Posterior cingulate gyrus (tissue), 11 donors: ENCODE results near the gene TMEM45B.
"Not testable (repeated sequence)": the region's sequence is repeated elsewhere in the genome, so short reads cannot be mapped to it uniquely, and the experiment has no call there.

Source experiments
- DNase-seq, 10 donors: peaks; one replicate each; pipeline versions ENCODE4 v3.0.0 to v3.0.0-alpha.2; 2020 to 2021; ENCODE audit warnings: mixed read lengths in 3 of 10
- intact Hi-C: fragments of 100-400 bp; cut with DNase I; formaldehyde crosslinking; loops from one replicate; pipeline ENCODE4 v1.15.1; 2023

The TMEM45B gene

GRCh38 chr11:129815596-129816461, at the start of gene TMEM45B:
Gene TMEM45B, plus strand, starts transcription at chr11:129815848. Its CDS starts 36,635 bp downstream, at chr11:129852483.
- intact Hi-C loops, result no loop called here
- DNase-seq, result no peak

- intact Hi-C loops, result no loop called here
- no peak for DNase-seq
These were observed 48.6 kb upstream of the TMEM45B start for GRCh38 chr11:129766898-129767604.

DNA sequence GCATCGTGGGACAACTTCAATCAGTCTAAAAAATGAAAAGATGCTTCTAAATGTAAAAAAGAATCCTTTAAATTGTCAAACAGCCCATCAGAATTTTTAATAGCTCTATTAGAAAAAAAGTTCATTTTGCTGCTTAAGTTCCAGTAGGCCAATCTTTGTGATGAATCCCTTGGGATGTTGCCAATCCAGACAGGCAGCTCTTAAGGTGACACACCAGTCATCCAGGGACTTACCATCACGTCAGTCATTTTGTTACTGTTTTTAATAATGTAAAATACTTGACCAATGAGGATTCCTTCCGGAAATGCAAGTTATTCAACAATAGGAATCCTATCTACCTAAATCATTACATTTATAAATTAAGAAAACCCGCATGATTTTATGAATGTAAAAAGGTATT, 47.8 kb upstream of the TMEM45B start:
- intact Hi-C loops, result no loop called here
- no peak for DNase-seq

- intact Hi-C loops, result no loop called here
- DNase-seq, result no peak
These were observed 47.3 kb upstream of the TMEM45B start for GRCh38 chr11:129768356-129768755.

GRCh38 chr11:129769059-129769458, 46.6 kb upstream of the TMEM45B start:
- no peak for DNase-seq
- intact Hi-C loops, result no loop called here

- intact Hi-C loops, result no loop called here
These were observed 44.7 kb upstream of the TMEM45B start for GRCh38 chr11:129770993-129771392.

GRCh38 chr11:129771456-129771855, 44.2 kb upstream of the TMEM45B start:
- intact Hi-C loops, DNase-seq: not testable (repeated sequence)

More at GRCh38 chr11:129770993-129771392, 44.7 kb upstream of the TMEM45B start:
- no peak for DNase-seq

GRCh38 chr11:129778877-129779276, 36.8 kb upstream of the TMEM45B start:
- intact Hi-C loops, result no loop called here
- DNase-seq, result no peak

DNA sequence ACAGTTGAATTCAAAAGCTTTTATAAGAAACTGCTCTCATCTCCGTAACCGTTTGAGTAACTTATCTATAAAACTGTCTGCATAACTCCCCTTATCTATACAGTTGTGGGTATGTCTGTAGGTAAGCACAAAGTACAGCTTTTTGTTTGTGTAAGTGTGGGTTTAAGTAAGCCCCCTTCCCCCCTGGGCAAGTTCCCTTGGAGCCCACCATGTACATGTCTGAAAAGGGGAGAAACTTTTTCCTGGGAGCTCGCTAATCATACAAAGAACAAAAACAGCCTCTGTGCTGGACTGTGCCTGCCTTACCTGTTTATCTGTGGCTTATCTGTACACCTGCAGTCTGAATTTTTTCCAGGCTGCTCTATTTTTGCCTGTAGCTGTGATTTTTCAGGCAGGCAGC, 36.3 kb upstream of the TMEM45B start:
- intact Hi-C loops, result no loop called here
- no peak for DNase-seq

- no peak for DNase-seq
- intact Hi-C loops, result no loop called here
These were observed 30.1 kb upstream of the TMEM45B start for GRCh38 chr11:129785383-129786111.

GRCh38 chr11:129786112-129786416, 29.6 kb upstream of the TMEM45B start:
- DNase-seq, intact Hi-C loops: not testable (repeated sequence)

DNA sequence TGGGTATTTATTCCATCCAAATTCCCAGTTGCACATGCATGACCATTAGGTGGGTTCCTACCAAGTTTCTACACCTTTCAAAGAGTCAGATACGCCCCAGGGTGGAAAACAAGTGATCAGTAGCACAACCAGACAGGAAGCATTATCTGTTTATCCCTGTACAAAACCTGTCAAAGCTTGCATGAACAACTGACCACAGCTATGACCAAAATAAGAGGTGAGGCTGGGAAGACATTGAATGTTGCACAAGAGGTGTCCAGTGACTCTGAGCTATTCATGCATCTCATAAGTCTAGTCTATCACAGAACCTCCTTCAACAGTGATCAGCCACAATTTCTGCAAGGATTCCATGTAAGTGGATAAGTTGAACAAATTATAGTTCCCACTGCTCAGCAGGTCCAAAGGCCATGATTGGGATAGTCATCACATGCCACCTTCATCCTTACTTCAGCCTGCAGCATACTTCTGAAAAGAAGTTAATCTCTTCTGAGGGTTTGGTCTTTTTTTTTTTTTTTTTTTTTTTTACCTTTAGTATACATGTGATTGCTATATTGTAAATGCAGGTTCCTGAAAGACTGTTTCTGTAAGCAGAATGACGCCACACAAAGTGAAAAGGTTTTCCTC, 28.0 kb upstream of the TMEM45B start:
- intact Hi-C loops, result no loop called here
- no peak for DNase-seq

DNA sequence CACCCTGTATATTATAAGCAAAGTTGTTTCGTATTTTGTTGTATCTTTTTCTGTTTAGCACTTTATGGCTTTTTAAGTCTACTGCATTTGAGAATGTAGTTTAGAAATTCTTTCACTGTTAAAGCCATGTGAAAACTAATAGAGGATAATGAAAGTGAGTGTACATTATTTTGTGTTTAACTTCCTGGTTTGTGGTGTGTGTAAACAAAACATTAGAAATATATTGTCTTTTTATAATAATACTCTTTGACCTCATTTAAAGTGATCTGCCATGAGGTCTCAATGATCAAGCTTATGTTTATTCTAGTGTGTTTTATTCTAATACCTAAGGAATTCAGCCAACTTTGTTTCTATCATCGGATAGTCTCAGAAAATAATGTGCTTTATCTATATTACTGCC, 27.4 kb upstream of the TMEM45B start:
- intact Hi-C loops, result no loop called here
- no peak for DNase-seq

DNA sequence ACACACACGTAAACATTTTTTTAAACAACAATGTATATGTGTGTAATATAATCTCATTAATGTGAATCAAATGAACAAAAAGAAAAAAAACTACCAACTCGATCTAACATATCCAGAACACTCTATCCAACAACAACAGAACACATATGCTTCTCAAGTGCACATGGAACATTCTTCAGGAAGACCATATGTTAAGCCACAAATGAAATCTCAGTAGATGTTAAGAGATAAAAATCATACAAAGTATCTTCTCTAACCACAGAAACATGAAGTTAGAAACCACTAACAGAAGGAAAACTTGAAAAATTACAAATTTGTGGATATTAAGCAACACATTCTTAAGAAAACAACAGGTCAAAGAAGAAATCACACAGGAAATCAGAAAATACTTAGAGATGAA, 25.5 kb upstream of the TMEM45B start:
- no peak for DNase-seq
- intact Hi-C loops, result no loop called here

- DNase-seq, result no peak
- intact Hi-C loops, result no loop called here
These were observed 24.1 kb upstream of the TMEM45B start for GRCh38 chr11:129791515-129791914.

DNA sequence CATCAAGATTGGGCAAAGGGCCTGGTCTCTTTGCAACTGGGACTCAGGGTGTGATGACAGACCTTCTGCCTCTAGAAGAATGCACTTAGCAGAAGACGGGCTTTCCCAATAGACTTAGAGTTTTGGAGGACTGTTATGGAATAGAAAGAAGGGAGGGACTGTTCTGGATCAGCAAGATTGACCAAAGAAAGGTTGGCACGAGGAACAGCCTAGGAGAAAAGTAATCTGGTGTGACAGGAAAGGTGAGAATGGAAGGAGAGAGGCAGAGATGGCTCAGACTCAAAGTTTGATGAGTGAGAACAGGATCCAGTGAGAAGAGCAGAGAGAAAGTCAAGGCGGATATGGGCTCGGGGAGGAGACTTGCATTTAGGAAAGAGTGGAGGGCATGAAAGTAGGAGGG, 23.0 kb upstream of the TMEM45B start:
- DNase-seq, result no peak
- intact Hi-C loops, result no loop called here

GRCh38 chr11:129795089-129795488, 20.6 kb upstream of the TMEM45B start:
- intact Hi-C loops, result no loop called here
- DNase-seq, result no peak

GRCh38 chr11:129798212-129798611, 17.4 kb upstream of the TMEM45B start:
- no peak for DNase-seq
- intact Hi-C loops, result no loop called here

DNA sequence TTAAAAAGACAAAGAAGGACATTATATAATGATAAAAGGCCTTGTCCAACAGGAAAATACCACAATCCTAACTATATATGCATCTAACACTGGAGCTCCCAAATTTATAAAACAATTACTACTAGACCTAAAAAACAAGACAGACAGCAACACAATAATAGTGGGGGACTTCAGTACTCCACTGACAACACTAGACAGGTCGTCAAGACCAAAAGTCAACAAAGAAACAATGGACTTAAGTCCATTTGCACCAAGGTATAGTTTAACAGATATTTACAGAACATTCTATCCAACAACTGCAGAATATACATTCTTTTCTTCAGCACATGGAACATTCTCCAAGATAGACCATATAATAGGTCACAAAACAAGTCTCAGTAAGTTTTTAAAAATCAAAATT, 15.5 kb upstream of the TMEM45B start:
- not testable (repeated sequence) for DNase-seq

DNA sequence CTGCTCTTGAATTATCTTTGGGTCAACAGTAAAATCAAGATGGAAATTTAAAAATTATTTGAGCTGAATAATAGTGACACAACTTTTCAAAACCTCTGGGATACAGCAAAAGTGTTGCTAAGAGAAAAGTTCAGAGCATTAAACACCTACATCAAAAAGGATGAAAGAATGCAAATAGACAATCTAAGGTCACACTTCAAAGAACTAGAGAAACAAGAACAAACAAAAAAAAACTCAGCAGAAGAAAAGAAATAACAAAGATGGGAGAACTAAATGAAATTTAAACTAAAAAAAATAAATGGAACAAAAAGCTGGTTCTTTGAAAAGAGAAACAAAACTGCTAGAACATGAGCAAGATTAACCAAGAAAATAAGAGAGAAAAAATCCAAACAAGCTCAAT, 15.0 kb upstream of the TMEM45B start:
- intact Hi-C loops, result no loop called here
- no peak for DNase-seq

More for the DNA sequence above, 15.5 kb upstream of the TMEM45B start:
- intact Hi-C loops, result not testable (repeated sequence)

GRCh38 chr11:129803533-129803932, 12.1 kb upstream of the TMEM45B start:
- intact Hi-C loops, result no loop called here
- no peak for DNase-seq
